GM21360 (cell line): ENCODE results near the gene PTPN14.
"Not testable (repeated sequence)": the region's sequence is repeated elsewhere in the genome, so short reads cannot be mapped to it uniquely, and the experiment has no call there.

ENCODE experiments used
- ATAC-seq: cut with Tn5 transposase; IDR thresholded peaks from one replicate; pipeline ENCODE4 v1.9.1; 2021; ENCODE audit warnings: mild to moderate bottlenecking, moderate library complexity; ENCODE audit not compliant: unreplicated experiment

PTPN14 gene

DNA sequence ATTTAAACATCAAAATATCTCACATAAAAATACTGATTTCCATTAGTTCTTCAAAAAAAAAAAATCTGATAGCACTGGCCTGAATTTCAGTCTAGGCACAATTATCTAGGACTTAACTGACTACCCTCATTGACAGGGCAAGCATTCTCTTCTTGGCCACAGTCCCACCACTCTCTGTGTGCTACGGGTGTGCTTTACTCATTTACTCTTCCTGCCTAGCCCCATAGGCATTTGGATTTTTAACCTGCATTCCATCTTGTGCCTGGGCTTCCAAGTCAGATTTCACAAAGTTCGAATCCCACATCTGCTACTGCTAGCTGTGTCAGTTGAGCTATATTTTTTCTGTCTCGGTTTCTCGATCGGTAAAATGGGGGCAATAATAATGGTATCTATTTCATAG lies 38.0 kb downstream of the PTPN14 start:
- no peak for ATAC-seq

DNA sequence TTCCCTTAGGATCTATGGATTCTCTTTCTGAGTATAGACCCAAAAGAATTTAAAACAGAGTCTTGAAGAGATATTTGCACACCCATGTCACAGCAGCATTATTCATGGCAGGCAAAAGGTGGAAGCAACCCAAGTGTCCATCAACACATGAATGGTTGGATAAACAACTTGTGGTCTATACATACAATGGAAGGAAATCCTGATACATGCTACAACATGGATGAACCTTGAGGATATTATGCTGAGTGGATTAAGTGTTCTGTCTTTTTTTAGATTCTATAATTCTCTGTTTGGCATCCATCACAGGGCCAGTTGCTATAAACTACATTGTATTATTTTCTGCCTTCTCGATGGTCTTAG lies 39.8 kb downstream of the PTPN14 start:
- ATAC-seq, result no peak

DNA sequence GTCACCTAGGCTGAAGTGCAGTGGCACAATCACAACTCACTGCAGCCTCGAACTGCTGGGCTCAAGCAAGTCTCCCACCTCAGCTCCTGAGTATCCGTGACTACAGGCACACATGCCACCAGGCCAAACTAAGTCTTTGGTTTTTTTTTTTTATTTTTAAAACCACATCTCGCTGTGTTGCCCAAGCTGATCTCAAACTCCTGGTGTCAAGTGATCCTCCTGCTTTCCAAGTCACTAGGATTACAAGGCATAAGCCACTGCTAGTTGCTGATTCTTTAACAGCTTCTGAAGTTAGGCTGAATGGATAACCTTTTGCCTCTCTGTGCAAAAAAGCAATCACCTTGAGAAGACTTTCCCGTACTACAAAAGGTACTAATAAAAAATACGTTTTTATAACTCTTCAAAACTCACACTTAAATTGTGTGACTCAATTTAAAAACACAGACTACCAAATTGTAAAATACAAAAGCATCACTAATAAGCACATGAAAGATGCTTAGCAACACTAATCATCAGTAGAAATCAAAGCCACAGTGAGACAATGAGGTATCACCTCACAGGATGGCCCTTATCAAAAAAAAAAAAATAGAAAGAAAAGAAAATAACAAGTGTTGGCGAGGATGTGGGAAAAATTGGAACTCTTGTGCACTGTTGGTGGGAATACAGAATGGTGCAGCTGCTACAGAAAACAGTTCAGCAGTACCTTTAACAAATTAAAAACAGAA lies 40.3 kb downstream of the PTPN14 start:
- no peak for ATAC-seq

DNA sequence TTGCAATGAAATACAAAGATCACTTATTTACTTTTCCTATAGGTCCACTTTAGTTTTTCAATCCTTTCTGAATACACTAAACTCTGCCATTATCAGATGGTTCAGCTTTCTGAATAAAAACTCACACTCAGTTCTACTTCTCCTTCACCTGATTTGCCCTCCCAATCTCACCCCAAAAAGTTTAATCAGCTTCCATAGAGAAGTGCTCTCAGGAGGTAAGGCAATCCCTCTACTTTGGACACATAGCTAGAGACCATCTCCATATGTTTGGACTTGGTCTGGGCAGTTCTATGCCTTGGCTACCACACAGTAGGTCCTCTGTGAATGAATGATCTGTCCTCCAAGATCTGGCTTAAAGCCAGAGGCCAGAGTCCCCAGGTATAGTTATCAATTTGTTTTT lies 40.9 kb downstream of the PTPN14 start:
- ATAC-seq, result no peak

DNA sequence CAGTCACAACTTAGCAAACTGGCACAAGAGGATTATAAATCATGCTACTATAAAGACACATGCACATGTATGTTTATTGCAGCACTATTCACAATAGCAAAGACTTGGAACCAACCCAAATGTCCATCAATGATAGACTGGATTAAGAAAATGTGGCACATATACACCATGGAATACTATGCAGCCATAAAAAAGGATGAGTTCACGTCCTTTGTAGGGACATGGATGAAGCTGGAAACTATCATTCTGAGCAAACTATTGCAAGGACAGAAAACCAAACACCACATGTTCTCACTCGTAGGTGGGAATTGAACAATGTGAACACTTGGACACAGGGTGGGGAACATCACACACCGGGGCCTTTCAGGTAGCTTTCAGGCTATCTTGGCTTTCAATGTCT lies 41.8 kb downstream of the PTPN14 start:
- ATAC-seq, result not testable (repeated sequence)

DNA sequence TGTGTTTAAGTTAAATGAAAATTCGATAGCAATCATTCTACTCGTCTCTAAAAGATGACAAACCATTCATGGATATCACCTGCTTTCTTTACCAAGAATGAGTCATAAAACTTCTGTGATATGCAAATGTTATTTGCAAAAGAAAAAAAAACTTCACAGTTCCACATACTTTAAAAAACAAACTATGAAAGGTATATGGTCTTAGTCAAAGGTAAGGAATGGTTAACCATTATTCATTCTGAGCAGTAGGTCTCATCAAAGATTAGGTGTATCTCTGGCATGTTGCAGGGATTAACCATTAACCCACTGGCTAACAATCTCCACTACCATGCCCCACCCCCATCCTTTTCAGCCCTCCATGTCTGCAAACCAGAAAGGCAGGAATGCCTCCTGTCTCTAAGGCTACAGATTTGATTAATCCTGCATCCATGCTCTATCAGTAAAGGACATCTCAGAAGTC lies 44.4 kb downstream of the PTPN14 start:
- no peak for ATAC-seq

DNA sequence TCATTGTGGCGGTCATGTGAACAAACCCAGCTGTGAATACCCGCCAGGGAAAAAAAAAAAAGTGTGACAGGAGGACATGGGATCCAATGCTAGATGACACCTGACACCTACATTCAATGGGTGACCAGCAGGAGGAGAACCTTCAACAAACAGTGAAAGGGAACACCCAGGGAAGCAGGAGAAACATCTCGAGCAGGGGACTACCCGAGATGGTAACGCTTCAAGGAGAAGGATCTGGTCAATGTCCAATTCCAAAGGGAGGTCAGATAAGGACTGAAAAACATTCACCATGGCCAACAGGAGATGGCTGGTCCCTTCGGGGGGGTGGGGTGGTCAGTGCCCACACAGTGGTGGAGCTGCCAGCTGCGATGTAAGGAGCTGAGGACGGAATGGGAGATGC lies 46.3 kb downstream of the PTPN14 start:
- ATAC-seq, result no peak

DNA sequence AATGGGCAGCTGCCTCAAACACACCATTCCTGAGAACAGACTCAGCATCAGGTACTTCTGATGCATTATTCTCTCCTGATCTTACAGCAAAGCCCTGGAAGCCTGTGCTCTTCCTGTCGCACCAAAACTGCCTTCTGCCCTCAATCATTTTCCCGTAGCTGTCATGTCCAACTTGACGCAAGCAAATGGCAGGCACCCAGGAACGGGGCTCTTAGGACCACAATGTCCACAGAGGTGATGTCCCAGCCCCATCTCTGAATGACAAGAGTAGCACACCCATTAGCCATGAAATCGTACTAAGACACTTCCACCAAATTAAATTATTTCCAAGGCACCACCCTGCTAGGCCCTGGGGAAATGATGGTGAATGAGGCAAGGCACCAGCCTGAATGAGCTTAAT lies 47.1 kb downstream of the PTPN14 start:
- ATAC-seq, result no peak

DNA sequence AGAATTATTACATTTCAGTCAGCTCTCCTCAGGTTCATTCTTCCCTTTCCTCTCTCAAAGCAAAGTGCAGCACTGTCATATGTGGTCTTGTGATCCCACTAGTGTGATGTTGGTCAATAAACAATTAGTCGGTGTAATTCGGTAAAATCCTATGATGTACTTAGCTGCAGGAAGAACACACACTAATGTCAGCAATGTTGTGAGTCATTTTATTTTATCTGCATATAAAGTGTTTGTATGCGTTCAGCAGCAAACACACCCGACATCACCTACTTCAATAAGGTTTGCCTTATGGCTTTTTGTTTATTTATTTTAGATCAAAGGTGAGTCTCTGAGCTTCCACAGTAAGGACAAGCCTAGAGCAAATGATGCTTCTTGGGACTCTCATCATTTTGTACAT lies 47.8 kb downstream of the PTPN14 start:
- no peak for ATAC-seq

DNA sequence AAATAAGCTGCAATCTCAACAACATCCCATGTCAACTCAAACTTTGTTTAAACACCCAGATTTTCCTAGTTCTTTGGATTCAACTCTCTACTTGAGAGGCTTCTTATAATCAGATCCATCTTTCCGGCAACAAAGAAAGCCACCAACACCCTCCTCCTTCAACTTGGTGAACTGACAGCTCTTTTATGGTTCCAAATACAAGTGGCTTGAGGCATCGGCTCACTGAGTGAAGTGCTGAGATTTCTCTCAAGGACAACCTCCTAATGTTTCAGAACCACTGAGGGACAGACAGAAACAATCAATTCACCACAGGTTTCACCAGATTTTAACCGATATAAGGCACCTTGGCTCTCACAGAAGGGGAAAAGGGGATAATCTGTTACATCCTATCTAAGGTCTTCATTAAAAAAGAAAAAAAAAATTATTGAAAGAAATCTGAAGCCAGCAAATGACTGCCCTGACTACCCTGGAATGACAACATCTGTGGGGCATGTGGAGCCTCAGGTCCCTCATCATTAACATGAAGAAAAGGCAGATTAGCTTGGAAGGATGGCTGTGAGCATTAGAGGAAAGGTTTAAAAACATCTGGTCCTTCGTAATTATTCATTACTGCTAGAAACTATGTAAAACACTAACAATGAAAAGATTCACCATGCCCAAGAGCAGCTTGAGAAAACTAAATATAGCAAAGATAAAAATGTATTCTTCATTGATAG lies 50.9 kb downstream of the PTPN14 start:
- ATAC-seq, result no peak

DNA sequence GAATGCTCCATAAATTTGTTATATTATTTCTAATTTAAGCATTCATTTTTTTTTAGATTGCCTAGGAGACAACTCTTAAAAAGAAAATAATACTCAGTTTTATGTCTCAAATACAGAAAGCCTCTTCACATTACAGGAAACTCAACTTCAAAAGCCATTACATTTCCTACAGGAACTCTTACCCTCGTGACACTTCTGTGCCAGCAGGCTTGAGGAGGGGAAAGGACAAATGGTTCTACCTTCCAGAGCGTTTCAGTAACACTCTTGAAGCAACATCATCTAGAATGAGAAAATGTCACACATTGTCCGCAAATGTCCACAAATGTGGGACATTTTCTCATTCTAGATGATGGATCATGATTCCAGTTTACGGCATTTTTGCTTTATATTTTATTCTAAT lies 51.7 kb downstream of the PTPN14 start:
- ATAC-seq, result no peak

DNA sequence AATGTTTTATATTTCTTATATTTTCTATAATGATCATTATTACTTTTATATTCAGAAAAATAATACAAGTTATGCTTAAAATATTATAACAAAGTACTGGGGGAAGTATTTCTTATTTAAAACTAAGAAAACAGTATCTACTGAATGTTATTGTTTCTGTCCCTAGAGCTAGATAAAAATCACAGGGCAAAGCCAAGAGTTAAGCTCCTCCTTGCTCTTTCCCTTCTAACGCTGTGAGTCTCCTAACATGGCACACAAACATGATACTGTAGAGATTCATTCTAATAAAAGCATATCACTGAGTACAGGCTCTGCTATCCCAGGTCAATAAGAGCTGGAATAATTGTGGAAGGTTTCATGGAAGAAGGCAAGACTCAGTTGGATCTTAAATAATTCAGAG lies 53.4 kb downstream of the PTPN14 start:
- no peak for ATAC-seq

DNA sequence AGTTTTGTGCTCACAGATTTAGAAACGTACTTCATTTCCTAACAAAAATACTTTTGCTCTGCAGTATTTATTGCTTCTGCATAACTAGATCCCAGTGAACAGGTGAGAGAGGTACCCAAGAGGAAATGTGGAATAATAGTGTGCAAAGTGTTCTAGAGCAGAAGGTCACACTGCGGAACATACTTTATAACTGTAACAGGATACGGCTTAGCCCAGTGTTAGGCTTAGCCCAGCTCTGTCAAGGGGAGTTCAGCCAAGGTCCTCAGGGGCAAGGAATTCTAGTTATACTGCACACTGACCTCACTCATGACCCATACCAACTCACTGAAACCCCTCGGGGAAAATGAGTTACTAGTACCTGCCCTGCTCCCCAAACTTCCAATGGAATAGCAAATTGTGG lies 55.3 kb downstream of the PTPN14 start:
- no peak for ATAC-seq

DNA sequence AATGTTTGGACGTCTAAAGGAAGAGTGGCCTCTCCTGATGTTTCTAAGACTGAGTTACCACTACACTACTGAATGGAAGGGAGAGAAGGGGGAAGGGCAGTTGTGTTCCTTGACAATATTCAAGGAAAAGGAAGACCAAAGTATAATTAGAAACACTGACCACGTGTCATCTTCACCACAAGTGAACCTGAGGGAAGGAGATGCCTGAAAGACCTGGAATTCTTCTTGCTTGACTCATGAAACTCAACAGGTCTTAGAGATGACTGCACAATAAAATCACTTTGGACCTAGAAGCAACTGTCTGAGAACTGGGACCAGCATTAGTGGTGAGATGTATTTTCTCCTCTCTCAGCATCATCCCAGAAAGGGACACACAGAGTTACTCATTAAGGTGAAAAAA lies 56.7 kb downstream of the PTPN14 start:
- no peak for ATAC-seq

DNA sequence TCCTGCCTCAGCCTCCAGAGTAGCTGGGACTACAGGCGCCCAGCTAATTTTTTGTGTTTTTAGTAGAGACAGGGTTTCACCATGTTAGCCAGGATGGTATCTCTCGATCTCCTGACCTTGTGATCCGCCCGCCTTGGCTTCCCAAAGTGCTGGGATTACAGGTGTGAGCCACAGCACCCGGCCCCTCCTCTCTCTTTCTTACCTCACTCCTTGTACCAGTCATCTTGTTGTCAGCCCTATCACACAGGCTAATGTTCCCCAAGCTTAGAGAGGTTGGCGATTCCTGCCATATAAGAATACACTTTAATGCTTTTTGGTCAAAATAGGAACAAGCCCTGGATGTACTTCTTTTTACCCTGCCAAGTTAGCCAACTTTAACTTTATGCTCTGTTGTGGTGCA lies 57.2 kb downstream of the PTPN14 start:
- not testable (repeated sequence) for ATAC-seq

DNA sequence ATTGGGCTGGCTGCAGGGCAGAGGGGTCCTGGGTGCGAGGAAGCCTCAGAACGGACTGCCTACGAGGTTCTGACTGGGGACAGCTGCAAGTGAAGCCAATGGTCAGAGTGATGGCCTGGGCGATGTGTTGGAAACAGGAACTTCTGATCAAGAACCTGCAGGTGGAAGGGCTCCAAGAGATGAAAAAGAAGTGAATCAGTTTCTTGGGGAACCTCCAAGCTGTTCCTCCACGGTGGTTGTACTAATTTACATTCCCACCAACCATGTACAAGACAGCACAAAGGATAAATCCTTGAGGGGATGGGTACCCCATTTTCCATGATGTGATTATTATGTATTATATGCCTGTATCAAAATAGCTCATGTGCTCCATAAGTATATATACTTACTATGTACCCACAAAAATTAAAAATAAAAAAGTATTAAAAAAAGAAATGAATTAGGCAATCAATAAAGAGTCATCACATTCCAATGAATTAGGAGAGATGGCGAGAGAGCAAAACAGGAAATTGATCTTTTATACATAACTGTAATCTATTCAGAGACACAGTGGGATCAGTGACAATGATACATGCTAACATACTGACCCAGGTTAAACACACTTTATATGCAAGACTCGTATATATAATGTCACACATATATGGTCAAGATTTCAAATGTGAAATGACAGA lies 58.1 kb downstream of the PTPN14 start:
- ATAC-seq, result no peak

DNA sequence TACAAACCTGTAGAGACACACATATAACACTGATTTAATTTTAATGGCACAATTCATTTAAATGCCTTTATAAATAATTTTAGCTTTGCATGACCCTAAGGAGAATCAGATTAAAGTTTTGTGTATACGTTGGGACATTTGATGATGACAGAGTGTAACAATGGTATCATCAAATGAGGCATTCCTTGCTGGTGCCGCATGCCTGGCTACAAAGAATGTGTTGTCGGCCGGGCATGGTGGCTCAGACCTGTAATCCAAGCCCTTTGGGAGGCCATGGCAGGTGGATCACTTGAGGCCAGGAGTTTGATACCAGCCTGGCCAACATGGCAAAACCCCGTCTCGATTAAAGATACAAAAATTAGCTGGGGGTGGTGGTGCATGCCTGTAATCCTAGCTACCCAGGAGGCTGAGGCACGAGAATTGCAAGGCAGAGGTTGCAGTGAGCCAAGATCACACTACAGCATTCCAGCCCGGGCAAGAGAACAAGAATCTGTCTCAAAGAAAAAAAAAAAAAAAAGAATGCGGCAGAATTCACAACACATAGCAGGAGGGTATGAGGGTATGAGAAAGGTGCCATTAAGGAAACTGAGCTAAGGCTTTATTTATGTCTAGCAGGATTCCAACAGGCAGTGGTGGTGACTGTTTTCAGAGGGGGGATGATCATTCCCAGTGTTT lies 58.9 kb downstream of the PTPN14 start:
- ATAC-seq, result no peak

DNA sequence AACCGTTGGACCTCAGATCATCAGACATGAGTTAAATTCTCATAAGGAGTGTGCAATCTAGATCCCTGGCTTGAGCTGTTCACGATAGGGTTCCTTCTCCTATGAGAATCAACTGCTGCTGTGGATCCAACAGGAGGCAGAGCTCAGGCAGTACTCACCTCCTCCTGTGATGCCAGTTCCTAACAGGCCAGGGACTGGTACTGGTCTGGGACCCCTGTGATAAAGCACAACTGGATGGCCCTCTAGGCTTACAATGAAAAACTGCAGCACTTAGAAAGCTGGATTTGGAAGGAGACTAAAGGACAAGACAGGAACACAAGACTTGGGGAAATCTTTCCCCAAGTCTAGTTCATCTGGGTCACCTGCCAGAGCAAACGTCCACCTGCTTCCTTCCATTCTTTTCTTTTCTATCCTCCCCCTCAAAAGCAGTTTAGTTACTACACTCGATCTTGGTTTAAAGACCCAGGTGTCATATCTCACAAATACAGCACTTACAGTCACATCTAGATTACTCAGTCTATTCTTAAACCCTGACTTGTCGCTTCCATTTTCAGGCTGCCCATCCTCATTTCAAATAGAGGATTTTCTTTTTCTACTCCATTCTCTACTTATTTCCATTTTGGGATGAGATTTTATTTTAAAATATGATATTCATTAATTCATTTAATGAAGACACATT lies 59.8 kb downstream of the PTPN14 start:
- no peak for ATAC-seq

DNA sequence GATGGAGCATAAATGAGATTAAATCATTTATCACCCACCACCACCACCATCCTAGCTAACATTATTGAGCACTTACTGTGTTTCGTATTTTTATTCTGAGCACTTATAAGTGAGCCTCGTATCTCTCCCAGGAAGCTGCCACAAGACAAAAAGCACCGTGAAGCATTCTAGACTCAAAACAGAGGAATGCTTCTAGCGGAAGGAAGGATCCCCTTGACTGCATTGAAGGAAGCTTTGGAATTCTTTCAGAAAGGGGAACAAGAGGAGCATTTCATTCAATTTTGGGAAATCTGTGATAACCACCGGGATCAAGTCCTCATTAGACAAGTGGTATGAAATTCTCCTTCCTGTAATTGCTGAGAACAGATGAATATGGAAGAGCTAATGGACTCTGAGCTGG lies 66.3 kb downstream of the PTPN14 start:
- ATAC-seq, result no peak

DNA sequence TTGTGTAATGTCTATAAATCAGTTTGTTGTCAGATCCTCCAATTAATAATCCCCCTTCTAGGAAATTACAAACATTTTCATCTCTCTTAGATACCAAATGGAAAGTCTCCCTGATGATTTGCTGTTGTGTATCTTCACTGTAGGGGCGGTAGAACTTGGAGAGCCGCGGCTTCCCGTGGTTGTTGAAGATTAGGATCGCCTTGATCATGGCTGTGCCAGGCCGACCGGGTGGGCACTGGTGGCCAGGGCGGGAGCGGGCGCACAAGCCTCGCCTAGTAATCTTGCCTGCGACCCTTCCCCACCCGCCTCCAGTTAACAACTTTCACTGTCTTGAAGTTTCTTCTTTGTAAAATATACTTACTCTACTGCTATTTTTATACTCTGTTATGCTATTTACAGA lies 68.2 kb downstream of the PTPN14 start:
- ATAC-seq, result not testable (repeated sequence)
